AG04450 (cell line): ENCODE measurements around the gene PPP1R1B. TPM values are rescaled to one million over a fixed set of nuclear protein-coding genes. Genes with fewer than 3 reads are reported as not detected.

Experiments used
- CTCF ChIA-PET: fragments of 300-600, 350-600 bp; formaldehyde crosslinking; extraction: SDS; loops from one replicate; lab custom pipeline; 2022; ENCODE audit warnings: antibody characterized with exemption, inconsistent platforms; lab: Charles Lee
- POLR2A ChIA-PET: fragments of 350-600 bp; formaldehyde crosslinking; extraction: SDS; loops from one replicate; lab custom pipeline; 2021; ENCODE audit warnings: antibody characterized with exemption, inconsistent platforms; lab: Yijun Ruan, JAX
- DNase-seq: peaks from one replicate; pipeline ENCODE4 v3.0.0-alpha.2; 2011; ENCODE audit warnings: low read depth, low spot score
- H3K27ac ChIP-seq: one replicate; pipeline ENCODE4 v1.5.1; 2012; ENCODE audit warnings: low read depth, low read length, control low read depth
- H3K27me3 ChIP-seq: one replicate; pipeline ENCODE4 v1.6.0; 2012; ENCODE audit warnings: low read length; ENCODE audit not compliant: control insufficient read depth, insufficient read depth
- H3K4me3 ChIP-seq: 2 replicates; pipeline ENCODE4 v1.5.1; 2011; ENCODE audit warnings: mild to moderate bottlenecking, low read depth, low read length, control low read depth
- H3K9me3 ChIP-seq: 2 replicates; pipeline ENCODE4 v1.5.1; 2012; ENCODE audit warnings: low read length; ENCODE audit not compliant: control insufficient read depth, insufficient read depth
- polyA plus RNA-seq: library from polyadenylated mRNA; depleted of rRNA; stranded (reverse); fragments of >200 nt; gene quantifications from 2 replicates; pipeline ENCODE4 v1.2.3, GENCODE V29; 2011
- TF ChIP-seq, protein P1 (sequence below): IDR thresholded peaks from 2 replicates; pipeline ENCODE4 v1.5.1; 2011; ENCODE audit warnings: low read depth, low read length, control low read depth, inconsistent platforms

PPP1R1B gene
- polyA plus RNA-seq, 1 experiment = not detected

DNA sequence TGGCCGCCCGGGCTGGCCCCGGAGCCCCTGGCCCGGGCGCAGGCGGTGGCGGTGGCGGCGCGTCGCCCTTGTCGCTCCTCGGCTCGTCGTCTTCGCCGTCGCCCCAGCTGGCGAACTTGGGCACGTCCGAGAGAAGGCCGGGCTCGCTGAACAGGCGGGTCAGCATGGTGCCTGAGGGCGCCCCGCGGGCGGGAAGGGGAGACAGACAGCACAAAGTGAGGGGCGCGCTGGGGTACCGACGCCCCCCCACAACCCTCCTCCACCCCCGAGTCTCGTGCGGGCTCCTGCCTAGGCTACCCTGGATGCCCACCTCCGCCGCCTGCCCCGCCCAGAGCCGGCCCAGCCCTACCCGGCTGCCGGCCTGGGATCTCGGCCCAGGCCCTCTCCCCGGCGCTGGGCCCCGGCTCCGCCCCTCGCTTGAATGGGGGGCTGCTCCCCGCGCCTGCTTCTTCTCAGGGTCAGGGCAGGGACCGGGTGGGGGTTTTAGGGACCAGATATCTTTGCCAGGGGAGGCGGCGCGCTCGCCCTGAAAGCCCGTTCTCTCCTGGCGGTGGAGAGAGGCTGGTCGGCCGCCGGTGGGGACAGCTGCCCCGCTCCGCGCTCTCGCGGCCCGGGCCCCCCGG is 20.2 kb upstream of the PPP1R1B start:
- no peak for DNase-seq
- CTCF ChIA-PET = interaction anchor here (1.3 to 1.5 kb wide), 2 partner anchors 15 kb away, joined by 3 to 7 read pairs; no protein-coding TSS in a partner anchor
- POLR2A ChIA-PET = no interaction called here
- TF ChIP-seq, protein P1, sequence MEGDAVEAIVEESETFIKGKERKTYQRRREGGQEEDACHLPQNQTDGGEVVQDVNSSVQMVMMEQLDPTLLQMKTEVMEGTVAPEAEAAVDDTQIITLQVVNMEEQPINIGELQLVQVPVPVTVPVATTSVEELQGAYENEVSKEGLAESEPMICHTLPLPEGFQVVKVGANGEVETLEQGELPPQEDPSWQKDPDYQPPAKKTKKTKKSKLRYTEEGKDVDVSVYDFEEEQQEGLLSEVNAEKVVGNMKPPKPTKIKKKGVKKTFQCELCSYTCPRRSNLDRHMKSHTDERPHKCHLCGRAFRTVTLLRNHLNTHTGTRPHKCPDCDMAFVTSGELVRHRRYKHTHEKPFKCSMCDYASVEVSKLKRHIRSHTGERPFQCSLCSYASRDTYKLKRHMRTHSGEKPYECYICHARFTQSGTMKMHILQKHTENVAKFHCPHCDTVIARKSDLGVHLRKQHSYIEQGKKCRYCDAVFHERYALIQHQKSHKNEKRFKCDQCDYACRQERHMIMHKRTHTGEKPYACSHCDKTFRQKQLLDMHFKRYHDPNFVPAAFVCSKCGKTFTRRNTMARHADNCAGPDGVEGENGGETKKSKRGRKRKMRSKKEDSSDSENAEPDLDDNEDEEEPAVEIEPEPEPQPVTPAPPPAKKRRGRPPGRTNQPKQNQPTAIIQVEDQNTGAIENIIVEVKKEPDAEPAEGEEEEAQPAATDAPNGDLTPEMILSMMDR = no peak
- H3K27me3 ChIP-seq = peaks cover 82% of the 10 kb centered on the region
- H3K4me3 ChIP-seq = no peak overlapping the region
- no peak overlapping the region for H3K27ac ChIP-seq
- peaks cover 3% of the 10 kb centered on the region; the same call in 1 of the 2 replicates for H3K9me3 ChIP-seq

DNA sequence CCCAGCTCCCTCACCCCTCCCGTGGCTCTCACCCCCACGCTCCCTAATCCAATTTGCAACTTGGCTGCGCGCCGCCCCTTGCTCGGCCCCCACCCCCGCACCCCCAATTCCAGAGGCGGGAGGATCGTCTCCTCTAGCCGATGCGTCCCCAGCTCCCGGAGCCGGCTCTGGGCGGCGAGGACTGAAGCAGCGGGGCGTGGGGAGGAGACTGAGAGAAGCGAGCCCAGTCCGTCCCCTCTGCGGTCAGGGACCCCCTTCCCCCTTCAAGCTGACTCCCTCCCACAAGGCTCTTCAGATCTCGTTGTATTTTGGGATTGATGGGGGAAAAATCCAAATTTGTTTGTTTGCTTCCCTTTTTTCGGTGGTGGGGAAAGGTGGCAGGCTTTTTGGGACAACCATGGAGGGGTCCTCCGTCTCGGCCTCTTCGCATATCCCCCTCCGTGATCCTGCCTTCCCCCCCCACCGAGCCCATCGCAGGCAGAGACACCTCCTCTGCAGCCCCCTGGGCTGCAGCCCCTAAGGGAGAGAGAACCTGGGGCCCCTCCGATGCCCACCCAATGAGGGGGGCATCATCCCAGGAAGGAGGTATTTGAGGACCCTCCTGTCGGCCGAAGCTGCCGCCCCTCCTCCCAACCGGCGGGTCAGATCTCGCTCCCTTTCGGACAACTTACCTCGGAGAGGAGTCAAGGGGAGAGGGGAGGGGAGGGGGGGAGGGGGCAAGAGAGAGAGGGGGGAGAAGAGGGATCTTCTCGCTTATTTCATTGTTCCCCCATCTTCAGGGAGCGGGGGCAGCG is 19.5 kb upstream of the PPP1R1B start:
- Histone ChIP-seq H3K4me3 (no peak overlapping the region), H3K27ac (no peak overlapping the region), H3K9me3 (peaks cover 3% of the 10 kb centered on the region; the same call in 1 of the 2 replicates), H3K27me3 (peaks cover 78% of the 10 kb centered on the region)
- POLR2A ChIA-PET = no interaction called here
- CTCF ChIA-PET = interaction anchor here (1.3 kb wide), 1 partner anchor 14 kb away, joined by 3 read pairs; no protein-coding TSS in a partner anchor
- TF ChIP-seq, protein P1 = no peak
- DNase-seq = no peak

DNA sequence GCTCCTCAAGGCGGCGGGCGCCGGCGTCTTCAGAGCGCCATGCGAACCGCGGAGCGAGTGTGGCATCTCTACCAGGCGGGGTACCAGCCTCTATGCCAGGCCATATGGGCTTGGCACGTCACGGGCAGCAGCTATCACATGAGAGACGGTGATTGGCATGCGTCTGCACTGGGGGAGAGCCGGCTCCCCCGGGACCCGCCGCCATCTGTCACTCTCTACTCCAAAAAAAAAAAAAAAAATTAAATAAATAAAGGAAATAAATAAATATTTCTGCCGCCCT is 19.0 kb upstream of the PPP1R1B start, which contains the start of gene NEUROD2:
TSS of gene NEUROD2 (minus strand) at position 70 of the 280 bp plus-strand sequence. CDS start 1,321 bp downstream, outside the sequence.
- Histone ChIP-seq H3K27ac (no peak within 1 kb of the TSS), H3K9me3 (peaks cover 3% of the 10 kb centered on the region; the same call in 1 of the 2 replicates), H3K4me3 (no peak within 1 kb of the TSS), H3K27me3 (peaks cover 75% of the 10 kb centered on the region)
- ChIA-PET CTCF (interaction anchor here (1.3 kb wide), 1 partner anchor 14 kb away, joined by 3 read pairs; no protein-coding TSS in a partner anchor), POLR2A (no interaction called here)
- DNase-seq = no peak
- TF ChIP-seq, protein P1 = no peak

DNA sequence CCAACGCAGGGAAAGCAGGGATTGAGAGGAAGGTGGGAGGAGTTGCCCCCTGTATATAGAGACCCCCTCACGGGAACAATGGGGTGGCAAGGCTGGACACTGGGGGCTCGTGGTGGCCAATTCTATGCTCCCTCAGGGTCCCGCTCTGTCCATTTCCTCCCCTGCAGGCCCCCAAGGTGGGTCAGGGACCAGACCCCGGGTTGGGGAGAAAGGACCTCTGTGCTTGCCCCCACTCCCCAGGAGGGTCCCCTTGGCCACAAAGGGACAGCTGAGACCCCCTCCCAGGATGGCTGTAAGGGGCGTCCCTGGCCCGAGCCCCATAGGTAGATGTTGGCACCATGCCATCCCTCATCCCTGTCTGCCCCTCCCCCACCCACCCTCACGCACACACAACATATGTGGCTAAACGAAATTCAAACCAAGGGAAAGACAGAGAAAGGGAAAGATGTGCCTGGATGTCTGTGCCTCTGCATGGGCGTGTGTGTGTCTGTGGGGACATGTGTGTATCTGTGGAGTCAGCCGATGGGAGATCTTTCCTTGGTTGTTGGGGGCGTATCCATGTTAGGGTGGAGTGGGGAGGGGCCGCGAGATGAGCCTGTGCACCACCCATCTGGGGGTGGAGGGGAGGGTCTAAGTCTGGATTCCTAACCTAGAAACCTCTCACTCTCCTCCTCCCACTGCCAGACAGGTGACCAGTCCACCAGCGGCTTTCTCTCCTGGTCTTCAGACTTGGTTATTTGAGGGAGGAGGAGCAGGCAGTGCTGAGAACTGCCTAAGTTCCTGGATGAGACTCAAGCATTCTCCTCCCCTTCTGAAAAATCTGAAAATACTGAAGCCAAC is 18.4 kb upstream of the PPP1R1B start:
- Histone ChIP-seq H3K27ac (no peak overlapping the region), H3K27me3 (peaks cover 69% of the 10 kb centered on the region), H3K9me3 (peaks cover 3% of the 10 kb centered on the region; the same call in 1 of the 2 replicates), H3K4me3 (no peak overlapping the region)
- POLR2A ChIA-PET = no interaction called here
- DNase-seq = no peak
- CTCF ChIA-PET = no interaction called here
- TF ChIP-seq, protein P1 = no peak
